ENCODE measurements around the gene SNAI3. TPM values are rescaled to one million over a fixed set of nuclear protein-coding genes. Genes with fewer than 3 reads are reported as not detected.
A peak's percentile ranks its signal among the peaks of the same experiment; 100 is the strongest.

SNAI3 gene
- total and polyA plus RNA-seq, 9 of the 15 experiments (the other 6 are each of a cell fraction or from before 2014, with no cell fraction given): 0.04 to 4.1 (median 0.80) TPM; not detected in 1

DNA sequence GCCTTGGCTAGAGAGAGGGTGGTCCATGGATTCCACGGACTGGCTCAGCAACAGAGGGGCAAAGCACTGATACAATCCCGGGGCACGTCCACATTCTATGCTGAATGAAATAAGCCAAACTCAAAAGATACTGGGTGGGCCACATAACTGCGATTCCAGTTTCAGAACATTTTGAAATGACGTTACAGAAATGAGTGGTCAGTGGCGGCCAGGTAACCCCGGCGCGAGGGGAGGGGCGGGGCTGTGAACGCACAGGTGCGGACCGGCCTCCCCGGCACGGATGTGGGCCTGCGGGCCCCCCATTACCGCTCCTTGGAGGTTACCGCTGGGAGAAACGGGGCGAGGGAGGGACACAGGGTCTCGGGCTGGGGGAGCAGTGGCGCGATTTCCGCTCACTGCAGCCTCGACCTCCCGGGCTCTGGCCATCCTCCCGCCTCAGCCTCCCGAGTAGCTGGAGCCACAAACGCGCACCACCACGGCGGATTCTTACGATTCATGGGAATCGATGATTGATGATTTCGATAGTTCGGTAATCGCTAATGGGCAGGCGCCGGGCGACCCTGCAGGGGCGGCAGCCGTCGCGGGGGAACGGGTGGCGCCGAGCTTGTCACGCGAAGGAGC lies 24.0 kb downstream of the SNAI3 start (continued):
- peak; percentile 60; the same call in 1 of the 2 replicates for TF ChIP-seq ZNF12 (CRISPR knock-in tag; IDR thresholded peaks at IDR 0.05)

DNA sequence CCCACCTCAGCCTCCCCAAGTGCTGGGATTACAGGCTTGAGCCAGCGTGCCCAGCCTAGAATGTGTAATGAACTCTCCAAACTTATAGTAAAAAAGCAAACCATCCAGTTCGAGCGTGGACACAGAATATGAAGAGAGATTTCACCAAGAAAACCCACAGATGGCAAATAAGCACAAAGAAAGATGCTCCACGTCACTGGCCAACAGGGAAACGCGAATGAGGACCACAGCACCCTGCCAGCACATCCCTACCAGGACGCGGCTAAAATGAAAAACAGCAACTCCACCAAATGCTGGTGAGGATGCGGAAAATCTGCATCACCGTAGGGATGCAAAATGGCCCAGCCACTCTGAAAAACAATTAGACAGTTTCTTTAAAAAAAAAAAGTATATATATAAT lies 24.8 kb downstream of the SNAI3 start:
- Histone ChIP-seq H3K4me1 (replicated peaks in 1 of 2; ENCODE audit: control insufficient read depth in 2 of 2, insufficient read depth in 2 of 2, low read length in 2 of 2) (peaks cover 17 to 80% of the 10 kb centered on the region in 2 experiments), H4K20me1 (replicated peaks; ENCODE audit: control insufficient read depth, insufficient read depth, low read length) (0 out of 2 replicates have a peak, but pooled peaks cover 10% of the 10 kb centered on the region), H3K4me3 (peak overlapping the region; percentile 6; the same call in 1 of the 2 replicates), H3K79me2 (ENCODE audit: control insufficient read depth, insufficient read depth, low read length) (peaks cover 77% of the 10 kb centered on the region), H3K9me3 (replicated peaks; ENCODE audit: control insufficient read depth, insufficient read depth, low read depth, low read length) (no peaks in the 10 kb centered on the region), H3K36me3 (ENCODE audit: control insufficient read depth, insufficient read depth, low read length) (peaks cover 49% of the 10 kb centered on the region; the same call in 2 of the 3 replicates), H3K9me1 (ENCODE audit: control insufficient read depth, insufficient read depth, low read length) (no peaks in the 10 kb centered on the region), H3K27me3 (ENCODE audit: control insufficient read depth in 2 of 2, insufficient read depth in 2 of 2, low read length in 2 of 2) (no peaks in the 10 kb centered on the region), H3K27ac (ENCODE audit: extremely low read depth, low read depth, low read length) (no peak overlapping the region), H2AFZ (ENCODE audit: low read depth, low read length) (no peak overlapping the region), H3K9ac (ENCODE audit: insufficient read depth in 1 of 2, low read depth in 2 of 2, low read length in 2 of 2) (peak overlapping the region; percentile 14 to 28; a peak in 1 of 4 replicates), H3K4me2 (ENCODE audit: insufficient read depth, low read length) (peak overlapping the region; percentile 67)
- no peak for ATAC-seq
- intact Hi-C loops (cut with micrococcal nuclease) (loop anchor here (5.0 kb wide), 1 partner anchor 46 kb away; the partner anchor contains the start of genes CTU2 and RNF166), in situ Hi-C loops (cut with MboI) (no loop called here)
- 57% methylated on average over 10 of the region's 10 CpGs for WGBS (ENCODE audit: insufficient coverage, low coverage, missing lambda C conversion rate)
- POLR2A ChIA-PET: interaction anchor here (1.2 kb wide), 1 partner anchor 9 kb away, joined by 4 read pairs; no protein-coding TSS in a partner anchor
- no TSS peak for BruUV-seq (replicated peaks)
- DNase-seq (ENCODE audit: extremely low read depth in 1 of 4, low spot score in 3 of 4): no peak
- TF ChIP-seq EGR1 (conservative IDR thresholded peaks at IDR 0.05) (0 out of 2 replicates have a peak, but pooled peaks have one; percentile 16), KLF16 (IDR thresholded peaks at IDR 0.05) (no peak)
- no peak for FAIRE-seq
- CTCF ChIA-PET (ENCODE audit: low intra/inter-chr PET ratio): no interaction called here

DNA sequence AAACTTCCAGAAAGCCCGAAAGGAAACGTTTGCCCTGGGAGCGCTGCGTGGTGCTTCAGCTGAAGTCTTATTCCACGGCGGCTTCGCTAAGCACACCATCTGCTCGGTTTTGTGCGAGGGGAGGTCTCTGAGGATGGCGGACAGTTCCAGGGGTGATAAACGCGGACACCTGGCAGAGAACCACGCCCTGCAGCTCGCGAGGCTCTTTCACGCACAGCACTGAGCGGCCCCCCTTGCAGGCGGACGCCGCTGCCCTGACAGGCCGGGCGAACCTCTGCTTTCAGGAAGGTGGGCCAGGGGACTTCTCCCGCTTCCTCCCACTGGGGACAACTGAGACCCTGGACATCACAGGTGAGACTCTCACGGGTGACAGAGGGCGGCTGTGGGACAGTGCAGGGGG lies 27.1 kb downstream of the SNAI3 start:
- no peak for DNase-seq (ENCODE audit: extremely low read depth in 1 of 4, low spot score in 3 of 4)
- ChIA-PET POLR2A (no interaction called here), CTCF (ENCODE audit: low intra/inter-chr PET ratio) (no interaction called here)
- ATAC-seq: no peak
- H3K36me3 ChIP-seq (ENCODE audit: control insufficient read depth, insufficient read depth, low read length): peaks cover 61% of the 10 kb centered on the region; the same call in 2 of the 3 replicates
- peaks cover 10% of the 10 kb centered on the region; the same call in 1 of the 2 replicates for H4K20me1 ChIP-seq (replicated peaks; ENCODE audit: control insufficient read depth, insufficient read depth, low read length)
- BruUV-seq (replicated peaks): no TSS peak
- H3K27ac ChIP-seq (ENCODE audit: extremely low read depth, low read depth, low read length): no peak overlapping the region
- FAIRE-seq: no peak
- no peaks in the 10 kb centered on the region for H3K9me1 ChIP-seq (ENCODE audit: control insufficient read depth, insufficient read depth, low read length)
- no peak overlapping the region for H3K4me3 ChIP-seq
- peak overlapping the region in 1 of 2 experiments; percentile 79; a peak in 2 of 4 replicates for H3K9ac ChIP-seq (ENCODE audit: insufficient read depth in 1 of 2, low read depth in 2 of 2, low read length in 2 of 2)
- 87% methylated on average over 25 of the region's 25 CpGs for WGBS (ENCODE audit: insufficient coverage, low coverage, missing lambda C conversion rate)
- H3K4me1 ChIP-seq (replicated peaks in 1 of 2; ENCODE audit: control insufficient read depth in 2 of 2, insufficient read depth in 2 of 2, low read length in 2 of 2): peaks cover 12 to 89% of the 10 kb centered on the region in 2 experiments
- peaks cover 67% of the 10 kb centered on the region for H3K79me2 ChIP-seq (ENCODE audit: control insufficient read depth, insufficient read depth, low read length)
- in situ Hi-C loops (cut with MboI) (no loop called here), intact Hi-C loops (cut with micrococcal nuclease) (no loop called here)
- no peaks in the 10 kb centered on the region for H3K27me3 ChIP-seq (ENCODE audit: control insufficient read depth in 2 of 2, insufficient read depth in 2 of 2, low read length in 2 of 2)
- no peak overlapping the region for H2AFZ ChIP-seq (ENCODE audit: low read depth, low read length)
- no peak overlapping the region for H3K4me2 ChIP-seq (ENCODE audit: insufficient read depth, low read length)
- no peaks in the 10 kb centered on the region for H3K9me3 ChIP-seq (replicated peaks; ENCODE audit: control insufficient read depth, insufficient read depth, low read depth, low read length)
- TF ChIP-seq NFIC (IDR thresholded peaks at IDR 0.05) (0 out of 2 replicates have a peak, but pooled peaks have one; percentile 1), NEUROD1 (IDR thresholded peaks at IDR 0.05; ENCODE audit: borderline replicate concordance, low read depth, low read length, partially characterized antibody) (no peak)
- TF ChIP-seq, protein P1, sequence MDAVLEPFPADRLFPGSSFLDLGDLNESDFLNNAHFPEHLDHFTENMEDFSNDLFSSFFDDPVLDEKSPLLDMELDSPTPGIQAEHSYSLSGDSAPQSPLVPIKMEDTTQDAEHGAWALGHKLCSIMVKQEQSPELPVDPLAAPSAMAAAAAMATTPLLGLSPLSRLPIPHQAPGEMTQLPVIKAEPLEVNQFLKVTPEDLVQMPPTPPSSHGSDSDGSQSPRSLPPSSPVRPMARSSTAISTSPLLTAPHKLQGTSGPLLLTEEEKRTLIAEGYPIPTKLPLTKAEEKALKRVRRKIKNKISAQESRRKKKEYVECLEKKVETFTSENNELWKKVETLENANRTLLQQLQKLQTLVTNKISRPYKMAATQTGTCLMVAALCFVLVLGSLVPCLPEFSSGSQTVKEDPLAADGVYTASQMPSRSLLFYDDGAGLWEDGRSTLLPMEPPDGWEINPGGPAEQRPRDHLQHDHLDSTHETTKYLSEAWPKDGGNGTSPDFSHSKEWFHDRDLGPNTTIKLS (IDR thresholded peaks at IDR 0.05; ENCODE audit: borderline replicate concordance, low read depth): no peak
- TF ChIP-seq, protein P2, sequence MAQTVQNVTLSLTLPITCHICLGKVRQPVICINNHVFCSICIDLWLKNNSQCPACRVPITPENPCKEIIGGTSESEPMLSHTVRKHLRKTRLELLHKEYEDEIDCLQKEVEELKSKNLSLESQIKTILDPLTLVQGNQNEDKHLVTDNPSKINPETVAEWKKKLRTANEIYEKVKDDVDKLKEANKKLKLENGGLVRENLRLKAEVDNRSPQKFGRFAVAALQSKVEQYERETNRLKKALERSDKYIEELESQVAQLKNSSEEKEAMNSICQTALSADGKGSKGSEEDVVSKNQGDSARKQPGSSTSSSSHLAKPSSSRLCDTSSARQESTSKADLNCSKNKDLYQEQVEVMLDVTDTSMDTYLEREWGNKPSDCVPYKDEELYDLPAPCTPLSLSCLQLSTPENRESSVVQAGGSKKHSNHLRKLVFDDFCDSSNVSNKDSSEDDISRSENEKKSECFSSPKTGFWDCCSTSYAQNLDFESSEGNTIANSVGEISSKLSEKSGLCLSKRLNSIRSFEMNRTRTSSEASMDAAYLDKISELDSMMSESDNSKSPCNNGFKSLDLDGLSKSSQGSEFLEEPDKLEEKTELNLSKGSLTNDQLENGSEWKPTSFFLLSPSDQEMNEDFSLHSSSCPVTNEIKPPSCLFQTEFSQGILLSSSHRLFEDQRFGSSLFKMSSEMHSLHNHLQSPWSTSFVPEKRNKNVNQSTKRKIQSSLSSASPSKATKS (CRISPR knock-in tag; IDR thresholded peaks at IDR 0.05): no peak

All from K562 (cell line).